ENCODE results near the gene ACSS2.

DNA sequence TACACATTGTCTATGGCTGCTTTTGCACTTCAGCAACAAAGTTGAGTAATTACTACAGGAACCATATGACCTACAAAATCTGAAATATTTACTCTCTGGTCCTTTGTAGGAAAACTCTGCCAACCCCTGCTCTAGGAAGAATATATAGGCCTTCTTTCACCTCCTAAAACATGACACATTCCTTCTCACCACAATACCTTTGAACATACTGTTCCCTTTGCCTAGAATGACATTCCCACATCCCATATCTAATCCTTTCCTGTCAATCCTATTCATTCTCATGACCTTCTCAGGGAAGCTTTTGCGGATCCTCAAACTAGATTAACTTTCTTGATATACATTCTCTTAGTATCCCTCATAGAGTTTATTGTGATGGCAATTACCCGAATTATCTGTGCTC is 33.0 kb upstream of the ACSS2 start:
- TF ChIP-seq, protein P1, sequence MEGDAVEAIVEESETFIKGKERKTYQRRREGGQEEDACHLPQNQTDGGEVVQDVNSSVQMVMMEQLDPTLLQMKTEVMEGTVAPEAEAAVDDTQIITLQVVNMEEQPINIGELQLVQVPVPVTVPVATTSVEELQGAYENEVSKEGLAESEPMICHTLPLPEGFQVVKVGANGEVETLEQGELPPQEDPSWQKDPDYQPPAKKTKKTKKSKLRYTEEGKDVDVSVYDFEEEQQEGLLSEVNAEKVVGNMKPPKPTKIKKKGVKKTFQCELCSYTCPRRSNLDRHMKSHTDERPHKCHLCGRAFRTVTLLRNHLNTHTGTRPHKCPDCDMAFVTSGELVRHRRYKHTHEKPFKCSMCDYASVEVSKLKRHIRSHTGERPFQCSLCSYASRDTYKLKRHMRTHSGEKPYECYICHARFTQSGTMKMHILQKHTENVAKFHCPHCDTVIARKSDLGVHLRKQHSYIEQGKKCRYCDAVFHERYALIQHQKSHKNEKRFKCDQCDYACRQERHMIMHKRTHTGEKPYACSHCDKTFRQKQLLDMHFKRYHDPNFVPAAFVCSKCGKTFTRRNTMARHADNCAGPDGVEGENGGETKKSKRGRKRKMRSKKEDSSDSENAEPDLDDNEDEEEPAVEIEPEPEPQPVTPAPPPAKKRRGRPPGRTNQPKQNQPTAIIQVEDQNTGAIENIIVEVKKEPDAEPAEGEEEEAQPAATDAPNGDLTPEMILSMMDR (IDR thresholded peaks at IDR 0.05): no peak
- no peak for TF ChIP-seq POLR2A (IDR thresholded peaks at IDR 0.05)
